ENCODE results near the gene GGTLC2. TPM values are rescaled to one million over a fixed set of nuclear protein-coding genes. Genes with fewer than 3 reads are reported as not detected.
"Not testable (repeated sequence)": the region's sequence is repeated elsewhere in the genome, so short reads cannot be mapped to it uniquely, and the experiment has no call there.

Gene GGTLC2
- polyA plus RNA-seq, 4 donors = 0.04 TPM; not detected in 3

GRCh38 chr22:22628546-22629495 is 15.6 kb upstream of the GGTLC2 start:
- not testable (repeated sequence) for H3K9me3 ChIP-seq (ENCODE audit: control insufficient read depth in 2 of 2, insufficient read depth in 1 of 2, low read depth in 1 of 2, low read length in 1 of 2); H3K4me3 ChIP-seq (ENCODE audit: low read depth in 1 of 3, low read length in 3 of 3); H3K36me3 ChIP-seq (ENCODE audit: control insufficient read depth in 3 of 3, insufficient read depth in 2 of 3, low read depth in 1 of 3, low read length in 3 of 3); H3K4me1 ChIP-seq (ENCODE audit: control insufficient read depth in 3 of 3, insufficient read depth in 2 of 3, low read depth in 1 of 3, low read length in 2 of 3); H3K27ac ChIP-seq (ENCODE audit: low read depth in 1 of 3, low read length in 2 of 3); FAIRE-seq; DNase-seq; H3K27me3 ChIP-seq (ENCODE audit: control insufficient read depth in 3 of 3, insufficient read depth in 3 of 3, low read length in 3 of 3)
- 71 to 83% (median 79%) methylated on average over 8 to 12 of the region's 18 CpGs for WGBS, 3 donors

GRCh38 chr22:22631223-22631652 is 13.2 kb upstream of the GGTLC2 start:
- not testable (repeated sequence) for H3K4me1 ChIP-seq (ENCODE audit: control insufficient read depth in 3 of 3, insufficient read depth in 2 of 3, low read depth in 1 of 3, low read length in 2 of 3); H3K27me3 ChIP-seq (ENCODE audit: control insufficient read depth in 3 of 3, insufficient read depth in 3 of 3, low read length in 3 of 3); H3K4me3 ChIP-seq (ENCODE audit: low read depth in 1 of 3, low read length in 3 of 3); H3K36me3 ChIP-seq (ENCODE audit: control insufficient read depth in 3 of 3, insufficient read depth in 2 of 3, low read depth in 1 of 3, low read length in 3 of 3); H3K27ac ChIP-seq (ENCODE audit: low read depth in 1 of 3, low read length in 2 of 3); FAIRE-seq; H3K9me3 ChIP-seq (ENCODE audit: control insufficient read depth in 2 of 2, insufficient read depth in 1 of 2, low read depth in 1 of 2, low read length in 1 of 2)
- WGBS, 3 donors = 27 to 45% (median 44%) methylated on average over 7 of the region's 7 CpGs
- DNase-seq = peak in 1 of 2 donors; percentile 9

GRCh38 chr22:22632226-22632625 is 12.2 kb upstream of the GGTLC2 start:
- not testable (repeated sequence) for H3K4me3 ChIP-seq (ENCODE audit: low read depth in 1 of 3, low read length in 3 of 3); H3K36me3 ChIP-seq (ENCODE audit: control insufficient read depth in 3 of 3, insufficient read depth in 2 of 3, low read depth in 1 of 3, low read length in 3 of 3); H3K27ac ChIP-seq (ENCODE audit: low read depth in 1 of 3, low read length in 2 of 3); H3K9me3 ChIP-seq (ENCODE audit: control insufficient read depth in 2 of 2, insufficient read depth in 1 of 2, low read depth in 1 of 2, low read length in 1 of 2); H3K4me1 ChIP-seq (ENCODE audit: control insufficient read depth in 3 of 3, insufficient read depth in 2 of 3, low read depth in 1 of 3, low read length in 2 of 3); FAIRE-seq; DNase-seq; H3K27me3 ChIP-seq (ENCODE audit: control insufficient read depth in 3 of 3, insufficient read depth in 3 of 3, low read length in 3 of 3)
- 94 to 98% (median 96%) methylated on average over 8 to 12 of the region's 15 CpGs for WGBS, 3 donors

- not testable (repeated sequence) for DNase-seq; H3K9me3 ChIP-seq (ENCODE audit: control insufficient read depth in 2 of 2, insufficient read depth in 1 of 2, low read depth in 1 of 2, low read length in 1 of 2); H3K27me3 ChIP-seq (ENCODE audit: control insufficient read depth in 3 of 3, insufficient read depth in 3 of 3, low read length in 3 of 3); H3K4me1 ChIP-seq (ENCODE audit: control insufficient read depth in 3 of 3, insufficient read depth in 2 of 3, low read depth in 1 of 3, low read length in 2 of 3); H3K36me3 ChIP-seq (ENCODE audit: control insufficient read depth in 3 of 3, insufficient read depth in 2 of 3, low read depth in 1 of 3, low read length in 3 of 3); FAIRE-seq; H3K4me3 ChIP-seq (ENCODE audit: low read depth in 1 of 3, low read length in 3 of 3); H3K27ac ChIP-seq (ENCODE audit: low read depth in 1 of 3, low read length in 2 of 3)
- WGBS, 3 donors = 82 to 91% (median 87%) methylated on average over 14 of the region's 14 CpGs
Observed at GRCh38 chr22:22633533-22633932, 10.9 kb upstream of the GGTLC2 start.

- H3K4me3 ChIP-seq (ENCODE audit: low read depth in 1 of 3, low read length in 3 of 3); H3K9me3 ChIP-seq (ENCODE audit: control insufficient read depth in 2 of 2, insufficient read depth in 1 of 2, low read depth in 1 of 2, low read length in 1 of 2); H3K4me1 ChIP-seq (ENCODE audit: control insufficient read depth in 3 of 3, insufficient read depth in 2 of 3, low read depth in 1 of 3, low read length in 2 of 3); H3K27me3 ChIP-seq (ENCODE audit: control insufficient read depth in 3 of 3, insufficient read depth in 3 of 3, low read length in 3 of 3); H3K36me3 ChIP-seq (ENCODE audit: control insufficient read depth in 3 of 3, insufficient read depth in 2 of 3, low read depth in 1 of 3, low read length in 3 of 3); H3K27ac ChIP-seq (ENCODE audit: low read depth in 1 of 3, low read length in 2 of 3); FAIRE-seq: not testable (repeated sequence)
- DNase-seq = peak in 1 of 2 donors; percentile 26
- 20 to 28% (median 21%) methylated on average over 1 to 4 of the region's 7 CpGs for WGBS, 3 donors
Observed at GRCh38 chr22:22636260-22636659, 8.2 kb upstream of the GGTLC2 start.

- H3K4me1 ChIP-seq (ENCODE audit: control insufficient read depth in 3 of 3, insufficient read depth in 2 of 3, low read depth in 1 of 3, low read length in 2 of 3); DNase-seq; H3K27ac ChIP-seq (ENCODE audit: low read depth in 1 of 3, low read length in 2 of 3); H3K27me3 ChIP-seq (ENCODE audit: control insufficient read depth in 3 of 3, insufficient read depth in 3 of 3, low read length in 3 of 3); H3K36me3 ChIP-seq (ENCODE audit: control insufficient read depth in 3 of 3, insufficient read depth in 2 of 3, low read depth in 1 of 3, low read length in 3 of 3); H3K9me3 ChIP-seq (ENCODE audit: control insufficient read depth in 2 of 2, insufficient read depth in 1 of 2, low read depth in 1 of 2, low read length in 1 of 2); FAIRE-seq; H3K4me3 ChIP-seq (ENCODE audit: low read depth in 1 of 3, low read length in 3 of 3): not testable (repeated sequence)
- WGBS, 3 donors = 48 to 65% (median 63%) methylated on average over 5 to 10 of the region's 17 CpGs
Observed at GRCh38 chr22:22638313-22638712, 6.1 kb upstream of the GGTLC2 start.

GRCh38 chr22:22642255-22642654 is 2.2 kb upstream of the GGTLC2 start:
- DNase-seq; FAIRE-seq; H3K27ac ChIP-seq (ENCODE audit: low read depth in 1 of 3, low read length in 2 of 3); H3K27me3 ChIP-seq (ENCODE audit: control insufficient read depth in 3 of 3, insufficient read depth in 3 of 3, low read length in 3 of 3); H3K36me3 ChIP-seq (ENCODE audit: control insufficient read depth in 3 of 3, insufficient read depth in 2 of 3, low read depth in 1 of 3, low read length in 3 of 3); H3K4me1 ChIP-seq (ENCODE audit: control insufficient read depth in 3 of 3, insufficient read depth in 2 of 3, low read depth in 1 of 3, low read length in 2 of 3); H3K9me3 ChIP-seq (ENCODE audit: control insufficient read depth in 2 of 2, insufficient read depth in 1 of 2, low read depth in 1 of 2, low read length in 1 of 2); H3K4me3 ChIP-seq (ENCODE audit: low read depth in 1 of 3, low read length in 3 of 3): not testable (repeated sequence)
- 88 to 93% (median 92%) methylated on average over 6 to 9 of the region's 10 CpGs for WGBS, 3 donors

GRCh38 chr22:22645969-22646368 is 1.6 kb downstream of the GGTLC2 start:
- not testable (repeated sequence) for H3K27me3 ChIP-seq (ENCODE audit: control insufficient read depth in 3 of 3, insufficient read depth in 3 of 3, low read length in 3 of 3); H3K4me3 ChIP-seq (ENCODE audit: low read depth in 1 of 3, low read length in 3 of 3); H3K27ac ChIP-seq (ENCODE audit: low read depth in 1 of 3, low read length in 2 of 3); DNase-seq; FAIRE-seq; H3K9me3 ChIP-seq (ENCODE audit: control insufficient read depth in 2 of 2, insufficient read depth in 1 of 2, low read depth in 1 of 2, low read length in 1 of 2); H3K36me3 ChIP-seq (ENCODE audit: control insufficient read depth in 3 of 3, insufficient read depth in 2 of 3, low read depth in 1 of 3, low read length in 3 of 3); H3K4me1 ChIP-seq (ENCODE audit: control insufficient read depth in 3 of 3, insufficient read depth in 2 of 3, low read depth in 1 of 3, low read length in 2 of 3)
- WGBS, 3 donors = 75 to 100% (median 90%) methylated on average over 1 to 2 of the region's 4 CpGs

Measured in small intestine (tissue), 7 donors.